HG02840 (cell line): Measurements from ENCODE around the gene MPHOSPH10.
"Not testable (repeated sequence)": the region's sequence is repeated elsewhere in the genome, so short reads cannot be mapped to it uniquely, and the experiment has no call there.

Experiments
- ATAC-seq: cut with Tn5 transposase; IDR thresholded peaks from one replicate; pipeline ENCODE4 v1.9.1; 2021; ENCODE audit warnings: mild to moderate bottlenecking, moderate library complexity, moderate number of reproducible peaks; ENCODE audit not compliant: unreplicated experiment, low FRiP score

Gene MPHOSPH10

DNA sequence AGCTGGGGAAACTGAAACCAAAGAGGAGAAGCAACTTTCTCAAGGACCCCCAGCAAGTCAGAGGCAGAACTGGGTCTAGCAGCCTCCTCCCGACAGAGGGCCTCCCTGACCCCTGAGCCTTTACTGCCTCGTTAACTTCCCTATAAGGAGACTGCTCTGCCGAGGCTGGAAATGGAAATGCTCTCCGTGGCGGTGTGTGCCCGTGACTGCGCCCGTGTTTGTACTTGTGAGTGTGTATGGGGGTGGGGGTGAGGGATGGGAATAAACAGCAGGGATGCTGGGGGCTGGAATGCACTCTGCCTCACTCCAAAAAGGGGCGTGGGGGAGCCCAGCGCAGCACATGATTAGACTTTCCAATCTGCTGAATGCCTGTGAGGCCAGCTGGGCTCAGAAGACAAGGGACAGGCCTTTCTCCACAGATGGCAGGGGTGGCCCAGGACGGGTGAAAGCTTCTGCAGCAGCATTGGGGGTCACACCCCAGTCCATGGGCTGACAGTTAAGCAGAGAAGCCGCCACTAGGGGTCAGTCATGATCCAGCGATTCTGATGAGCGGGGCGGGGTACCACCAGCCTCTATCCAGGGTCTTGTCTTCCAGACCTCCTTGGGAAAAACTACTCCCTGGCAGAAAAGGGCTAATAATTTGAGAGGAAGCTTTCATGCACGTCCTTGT lies 26.8 kb downstream of the MPHOSPH10 start:
- ATAC-seq = no peak

DNA sequence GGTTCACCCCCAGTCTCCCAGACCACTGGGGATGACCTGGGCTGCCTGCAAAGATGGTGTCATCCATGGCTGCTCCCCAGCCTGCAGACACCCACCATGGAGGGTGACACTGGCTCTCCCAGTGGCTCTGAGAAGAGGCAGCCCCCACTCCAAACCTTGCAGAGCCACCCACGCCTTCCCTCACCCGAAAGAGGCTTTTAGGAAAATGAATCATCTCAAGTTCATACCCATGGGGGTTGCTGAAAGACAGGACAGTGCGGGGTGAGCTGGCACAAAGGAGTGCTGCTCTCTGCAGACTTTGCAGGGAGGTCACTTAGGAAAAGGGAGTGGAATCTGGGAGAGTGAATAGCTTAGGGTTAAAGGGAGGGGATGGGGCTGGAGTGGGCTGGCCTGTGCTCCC lies 36.4 kb downstream of the MPHOSPH10 start:
- ATAC-seq = no peak

- ATAC-seq = no peak
Observed at GRCh38 chr2:71173096-71173495, 42.7 kb downstream of the MPHOSPH10 start.

DNA sequence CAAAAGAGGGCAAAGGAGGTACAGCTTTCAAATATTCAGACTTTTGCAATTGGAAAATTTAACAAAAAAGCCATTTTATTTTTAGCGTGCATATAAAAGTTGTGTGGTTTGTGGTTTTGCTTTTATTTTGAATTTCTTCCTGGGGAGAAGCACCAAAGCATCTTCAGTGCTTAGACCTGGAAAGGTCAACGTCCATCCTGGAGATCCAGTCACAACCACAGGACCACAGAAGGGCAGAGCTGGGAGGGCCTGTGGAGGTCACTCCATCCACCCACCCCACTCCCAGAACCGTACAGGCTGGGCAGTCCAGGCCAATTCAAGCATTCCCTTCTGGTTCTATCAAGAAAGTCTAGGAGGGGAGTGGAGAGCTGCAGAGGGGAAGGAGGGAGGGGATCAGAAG lies 43.8 kb downstream of the MPHOSPH10 start:
- ATAC-seq = no peak

- not testable (repeated sequence) for ATAC-seq
Observed at GRCh38 chr2:71178836-71179235, 48.4 kb downstream of the MPHOSPH10 start.

GRCh38 chr2:71181316-71181715 lies 50.9 kb downstream of the MPHOSPH10 start:
- ATAC-seq = no peak

DNA sequence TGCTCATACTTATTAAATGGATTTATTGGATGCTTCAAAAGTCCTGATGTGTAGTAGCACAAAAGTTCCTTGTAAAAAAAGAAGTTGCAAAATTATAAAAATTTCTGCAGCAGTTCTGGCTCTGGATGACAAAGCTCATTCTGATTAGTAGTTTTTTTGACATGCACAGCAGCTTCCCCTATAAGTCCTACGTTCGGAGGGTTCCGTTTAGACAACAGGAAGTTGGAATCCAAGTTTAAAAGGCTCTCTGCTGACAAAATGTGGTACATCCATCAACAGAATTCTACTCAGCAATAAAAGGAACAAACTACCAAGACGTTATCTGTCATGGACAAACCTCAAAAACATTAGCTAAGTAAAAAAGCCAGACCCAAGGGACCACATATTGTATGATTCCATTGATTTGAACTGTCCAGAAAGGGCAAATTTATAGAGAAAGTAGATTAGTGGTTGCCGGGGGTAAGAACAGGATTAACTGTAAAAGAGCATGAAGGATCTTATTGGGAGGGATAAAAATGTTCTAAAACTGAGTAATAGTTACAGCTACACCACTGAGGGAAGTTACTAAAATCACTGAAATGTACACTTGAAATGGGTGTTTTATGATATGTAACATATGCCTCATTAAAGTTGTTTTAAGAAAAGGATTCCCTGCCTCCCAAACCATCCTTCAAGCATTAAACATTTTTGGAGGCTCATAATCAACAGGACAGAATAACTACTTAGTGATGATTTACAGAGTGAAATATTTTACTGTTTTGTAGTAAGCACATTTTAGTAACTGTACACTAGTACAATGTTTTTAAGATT lies 53.1 kb downstream of the MPHOSPH10 start:
- not testable (repeated sequence) for ATAC-seq

DNA sequence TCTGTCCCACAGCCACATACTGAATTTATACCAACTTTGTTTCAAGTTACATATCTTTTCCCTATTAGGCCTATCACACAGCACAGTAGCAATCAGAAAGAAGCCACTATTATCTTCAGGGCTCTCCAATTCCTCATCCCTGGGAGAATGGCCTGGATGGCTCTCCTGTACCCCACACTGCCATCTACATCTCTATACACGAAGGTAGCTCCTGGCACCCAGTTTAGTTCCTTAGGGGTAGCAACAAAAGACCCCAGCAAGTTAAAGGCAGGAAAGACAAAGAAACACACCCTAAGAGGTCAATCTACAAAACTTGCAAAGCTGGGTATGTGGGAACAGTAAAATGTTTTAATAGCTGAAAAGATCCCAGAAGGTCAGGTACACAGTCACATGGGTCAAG lies 56.5 kb downstream of the MPHOSPH10 start:
- no peak for ATAC-seq

DNA sequence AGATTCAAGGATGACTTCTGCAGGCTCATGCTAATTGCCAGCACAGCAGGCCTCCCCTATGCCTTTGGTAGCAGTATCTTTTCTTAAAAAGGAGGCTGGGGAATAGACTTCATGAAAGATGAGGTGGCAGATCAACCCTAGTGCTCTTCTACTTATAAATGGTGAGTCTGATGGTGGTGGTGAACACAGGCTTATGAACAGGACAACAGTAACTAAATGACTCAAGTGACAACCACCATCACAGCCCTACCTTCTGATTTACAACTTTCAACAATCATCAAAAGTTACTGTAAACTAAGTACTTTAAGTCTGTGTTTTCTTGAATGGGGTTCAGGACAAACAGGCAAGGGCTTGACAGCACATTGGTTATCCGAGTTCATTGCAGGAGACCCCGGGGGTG lies 57.2 kb downstream of the MPHOSPH10 start:
- no peak for ATAC-seq

DNA sequence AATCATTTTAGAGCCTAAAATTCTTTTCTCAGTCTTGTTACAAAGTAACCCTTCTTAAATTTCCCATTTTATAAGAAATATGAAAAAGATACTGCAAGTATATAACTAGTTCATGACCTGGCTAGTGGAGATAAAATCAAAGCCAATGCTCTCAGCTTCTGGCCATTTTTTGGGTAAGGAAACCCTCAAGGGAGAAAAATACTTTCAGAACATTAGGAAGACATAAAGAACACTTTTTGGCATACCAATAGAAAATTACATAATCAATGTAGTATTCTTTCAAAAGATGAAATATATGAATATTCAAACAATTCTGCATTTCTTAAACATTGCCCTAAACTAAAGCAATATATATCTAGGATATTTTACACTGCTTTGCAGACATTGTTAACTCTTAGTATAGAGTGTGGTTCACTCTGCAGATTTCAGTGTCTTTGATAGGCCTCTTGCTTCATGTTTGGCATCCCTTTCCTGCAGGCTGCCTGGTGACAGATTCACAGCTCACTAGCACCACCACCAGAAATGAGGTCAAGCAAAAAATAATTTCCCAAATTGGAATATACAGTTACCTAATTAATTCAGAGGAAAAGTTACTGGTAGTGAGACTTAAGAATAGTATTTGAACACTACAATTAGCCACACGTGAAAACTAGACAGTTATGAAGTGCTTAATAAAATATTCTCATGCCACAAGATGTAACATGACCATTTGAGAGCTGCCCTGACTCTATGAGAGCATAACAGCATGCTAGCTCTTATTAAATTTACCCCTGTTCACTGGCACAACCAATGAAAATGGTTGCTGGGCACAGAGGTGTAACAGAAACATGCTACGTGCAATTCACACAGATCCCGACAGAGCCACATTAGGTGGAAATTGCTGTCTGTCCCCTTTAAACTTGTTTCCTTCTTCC lies 60.5 kb downstream of the MPHOSPH10 start:
- ATAC-seq = no peak

DNA sequence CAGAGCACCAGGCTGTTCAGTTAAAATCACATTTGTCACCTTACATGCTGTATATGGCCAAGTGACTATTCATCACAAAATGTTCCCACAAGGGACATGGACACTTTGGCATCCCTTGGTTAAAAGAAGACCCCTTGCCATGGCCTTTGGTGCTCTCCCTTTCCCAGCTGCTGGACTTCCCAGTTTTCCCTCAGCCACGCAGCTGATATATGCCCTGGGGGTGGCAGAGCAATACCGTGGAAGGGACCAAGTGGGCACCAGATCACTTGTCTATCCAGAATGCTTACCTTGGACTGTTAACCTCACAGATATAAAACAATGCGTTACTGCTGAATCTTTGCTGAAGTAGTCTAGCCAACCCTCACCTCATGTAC lies 61.1 kb downstream of the MPHOSPH10 start:
- ATAC-seq = no peak
